GM18508 (cell line): Measurements from ENCODE around the gene AHRR.

Experiments
- ATAC-seq: cut with Tn5 transposase; IDR thresholded peaks from one replicate; pipeline ENCODE4 v1.9.1; 2021; ENCODE audit warnings: moderate number of reproducible peaks; ENCODE audit not compliant: insufficient read depth, unreplicated experiment

Gene AHRR

DNA sequence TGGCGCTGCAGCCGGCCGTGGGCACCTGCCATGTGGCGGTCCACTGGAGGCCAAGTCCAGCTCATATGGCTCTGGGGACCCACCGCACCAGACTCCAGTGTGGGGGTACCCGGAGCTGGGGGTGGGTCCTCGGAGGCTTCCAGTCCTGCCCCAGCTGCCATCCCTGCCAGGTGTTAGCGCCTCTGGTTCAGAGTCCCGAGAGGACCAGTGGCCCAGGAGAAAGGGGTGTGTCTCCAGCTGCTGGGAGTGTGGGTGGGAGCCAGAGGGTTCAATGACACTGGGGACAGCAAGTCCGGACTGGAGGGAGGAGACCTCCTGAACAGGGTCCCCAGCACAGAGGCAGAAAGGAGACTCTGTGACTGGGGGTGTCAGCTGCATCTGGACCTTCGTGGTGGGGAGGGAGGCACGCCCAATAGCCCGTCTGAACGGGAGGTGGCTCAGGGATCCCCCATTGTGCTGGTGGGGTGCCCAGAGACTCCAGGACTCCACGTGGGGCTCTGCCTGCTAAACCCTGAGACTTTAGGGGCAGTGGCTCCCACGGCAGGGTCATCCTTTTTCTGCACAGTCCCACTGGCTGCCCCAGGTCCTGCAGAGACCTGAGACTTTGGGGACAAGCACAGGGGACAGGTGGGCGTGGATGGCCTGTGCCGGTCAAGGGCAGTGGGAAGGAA lies 2.4 kb upstream of the AHRR start:
- no peak for ATAC-seq

DNA sequence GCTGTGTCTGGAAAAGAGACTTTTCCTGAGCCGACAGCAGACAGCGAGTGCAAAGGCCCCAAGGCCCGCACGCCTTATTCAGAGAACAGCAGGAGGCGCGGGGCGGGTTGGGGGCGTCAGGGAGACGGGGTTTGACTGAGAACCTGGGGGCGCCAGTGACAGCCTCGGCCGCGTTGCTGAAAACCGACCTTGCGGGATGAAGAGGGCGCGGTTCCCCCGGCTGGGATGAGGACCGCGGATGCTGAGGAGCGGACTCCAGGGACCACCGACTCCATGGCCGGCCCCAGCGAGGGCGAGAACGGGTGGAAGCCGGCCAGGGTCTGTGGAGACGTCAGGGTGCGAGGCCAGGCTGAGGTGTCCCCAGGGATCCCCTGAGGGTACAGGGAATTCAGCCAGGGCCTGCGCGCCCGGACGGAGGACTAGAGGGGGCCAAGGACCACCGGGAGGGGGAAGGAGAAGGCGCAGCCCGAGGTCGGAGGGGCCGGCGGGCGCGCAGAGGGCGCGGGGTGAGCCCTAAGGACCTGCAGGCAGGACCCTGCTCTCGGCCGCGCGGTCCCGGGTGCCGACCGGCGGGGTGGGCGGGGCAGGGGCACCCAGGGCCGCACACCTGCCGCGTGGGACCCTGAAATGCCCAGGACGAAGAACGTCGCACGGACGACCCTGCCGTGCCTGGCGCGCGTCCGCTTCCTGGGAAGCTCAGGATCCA lies 837 bp upstream of the AHRR start:
- no peak for ATAC-seq

DNA sequence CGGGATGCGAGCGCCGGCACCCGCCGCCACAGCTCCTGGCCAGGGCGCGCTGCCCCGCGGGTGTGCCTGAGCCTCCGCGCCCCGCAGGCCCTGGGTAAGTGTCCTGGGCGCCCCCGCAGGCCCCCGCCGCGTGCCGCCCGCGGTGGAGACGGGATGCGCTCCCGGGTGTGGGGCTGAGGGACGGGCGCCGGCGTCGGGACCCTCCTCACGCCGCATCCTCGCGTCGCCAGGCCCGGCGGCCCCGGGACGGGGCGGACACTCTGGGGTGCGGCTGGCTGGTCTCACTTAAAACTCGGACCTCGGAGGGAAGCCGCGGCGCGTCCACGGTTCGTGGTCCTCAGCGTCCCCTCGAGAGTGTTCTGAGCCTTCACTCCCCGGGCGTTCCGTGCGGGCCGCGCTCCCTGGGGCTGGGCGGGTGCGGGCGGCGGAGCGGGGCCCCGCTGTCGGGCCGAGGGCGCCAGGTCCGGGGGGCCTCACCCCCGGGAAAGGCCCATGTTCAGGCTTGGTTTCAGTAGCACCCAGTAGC lies 275 bp downstream of the AHRR start:
- no peak for ATAC-seq

DNA sequence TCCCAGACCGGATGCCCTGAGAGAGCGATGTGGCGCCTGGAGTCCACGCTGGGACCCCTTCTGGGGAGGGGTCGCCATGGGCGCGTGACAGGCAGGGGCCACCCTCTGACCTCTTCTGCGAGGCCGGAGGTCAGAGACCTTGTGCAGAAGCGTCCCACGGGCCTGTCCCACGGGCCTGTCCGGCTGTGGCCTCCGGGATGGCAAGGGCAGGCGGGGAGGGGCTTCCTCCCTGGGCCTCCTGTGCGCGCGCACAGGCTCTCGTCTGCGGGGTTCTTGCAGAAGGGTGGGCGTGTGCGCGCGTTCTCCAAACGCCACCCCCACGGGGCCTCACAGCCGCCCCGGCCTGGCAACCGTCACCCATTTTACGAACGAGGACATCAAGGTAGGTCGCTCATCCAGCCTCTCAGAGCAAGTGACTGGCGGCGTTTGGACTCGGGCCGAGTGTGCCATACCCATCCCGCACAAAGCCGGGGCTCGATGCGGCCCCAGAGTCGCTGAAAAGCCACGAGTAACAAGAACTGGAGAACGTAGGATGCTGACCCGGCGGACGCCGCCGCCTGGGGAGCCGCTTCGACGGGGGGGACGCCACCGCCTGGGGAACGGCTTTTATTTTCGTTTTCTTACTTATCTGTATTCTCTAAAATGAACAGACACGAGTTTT lies 897 bp downstream of the AHRR start:
- no peak for ATAC-seq

DNA sequence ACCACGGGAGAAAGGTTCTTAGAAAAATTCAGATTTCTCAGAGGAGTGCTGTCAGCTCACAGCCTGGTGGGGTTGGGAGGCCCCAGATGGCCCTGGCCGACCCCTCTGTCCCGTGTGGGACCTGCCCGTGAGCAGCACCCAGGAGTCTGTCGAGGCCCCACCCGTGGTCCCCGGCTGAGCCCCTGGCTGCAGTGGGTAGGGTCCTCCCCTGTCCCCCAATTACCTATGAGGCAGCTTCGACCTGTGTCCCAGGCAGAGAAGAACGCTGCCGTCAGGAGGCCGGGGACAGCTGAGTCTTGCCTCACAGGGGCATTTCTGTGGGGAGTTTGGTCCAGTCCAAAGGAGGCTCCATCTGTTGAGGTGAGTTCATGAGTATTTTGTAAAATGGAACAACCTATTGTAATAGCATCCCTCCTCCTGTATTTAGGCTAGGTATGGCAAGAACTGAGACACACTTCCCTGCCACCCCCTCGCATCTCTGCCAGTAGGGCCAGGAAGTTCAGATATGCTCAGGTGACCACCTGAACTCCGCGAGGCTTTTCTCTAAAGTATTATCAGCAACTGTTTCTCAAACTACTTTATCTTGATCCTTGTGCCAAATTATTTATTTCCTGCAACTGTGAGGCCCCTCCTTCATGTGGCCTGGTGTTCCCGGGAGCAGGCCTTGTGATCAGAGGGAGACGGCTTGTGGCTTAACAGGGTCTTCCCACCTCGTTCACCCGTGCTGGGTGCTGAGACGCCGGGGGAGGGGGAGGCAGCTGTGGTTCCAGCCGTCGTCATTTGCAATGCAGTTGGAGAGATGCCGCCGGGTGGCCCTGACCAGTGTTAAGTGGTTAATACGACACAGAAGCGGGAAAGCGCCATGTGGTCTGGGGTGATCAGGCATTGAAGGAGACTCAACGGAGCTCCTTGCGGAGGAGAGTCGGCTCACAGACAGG lies 1.7 kb downstream of the AHRR start:
- ATAC-seq, result no peak

DNA sequence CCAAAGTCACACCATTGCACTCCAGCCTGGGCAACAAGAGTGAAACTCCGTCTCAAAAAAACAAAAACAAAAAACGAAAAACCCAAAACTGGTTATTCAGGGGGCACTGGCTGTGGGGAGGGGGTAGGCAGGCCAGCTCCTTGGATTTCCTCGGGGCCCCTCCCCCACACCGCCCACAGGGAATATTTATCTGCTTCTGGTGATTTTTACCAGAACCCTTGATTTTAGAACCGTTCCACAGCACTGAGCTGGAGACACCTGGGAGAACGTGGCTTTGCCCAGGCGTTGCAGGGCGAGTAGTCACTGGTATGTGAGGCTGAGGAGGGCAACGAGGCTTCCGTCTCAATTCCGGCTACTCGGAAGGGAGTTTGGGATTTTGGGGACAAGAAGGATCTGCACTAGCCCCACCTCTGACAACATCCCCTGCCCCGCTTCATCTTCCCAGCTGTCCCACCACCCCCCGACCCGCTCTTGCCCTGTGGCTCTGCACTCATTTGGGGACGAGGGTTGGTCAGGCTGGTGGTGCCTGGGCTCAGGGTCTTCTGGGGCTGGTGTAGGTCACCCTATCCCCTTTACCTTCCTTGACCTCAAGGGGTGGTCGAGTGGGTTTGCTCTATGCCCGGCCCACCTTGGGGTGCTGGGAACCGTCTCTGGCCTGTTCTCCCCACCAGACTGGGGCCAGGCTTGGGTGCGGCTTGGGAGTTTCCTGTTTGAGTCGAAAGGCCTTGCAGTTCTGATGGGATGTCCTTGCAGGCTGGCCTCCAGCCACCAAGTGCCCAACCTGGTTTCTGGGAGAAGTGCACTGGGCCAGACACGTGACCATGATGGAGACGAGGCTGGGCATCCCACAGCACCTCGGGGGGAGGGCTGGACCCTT lies 3.5 kb downstream of the AHRR start:
- ATAC-seq, result no peak

DNA sequence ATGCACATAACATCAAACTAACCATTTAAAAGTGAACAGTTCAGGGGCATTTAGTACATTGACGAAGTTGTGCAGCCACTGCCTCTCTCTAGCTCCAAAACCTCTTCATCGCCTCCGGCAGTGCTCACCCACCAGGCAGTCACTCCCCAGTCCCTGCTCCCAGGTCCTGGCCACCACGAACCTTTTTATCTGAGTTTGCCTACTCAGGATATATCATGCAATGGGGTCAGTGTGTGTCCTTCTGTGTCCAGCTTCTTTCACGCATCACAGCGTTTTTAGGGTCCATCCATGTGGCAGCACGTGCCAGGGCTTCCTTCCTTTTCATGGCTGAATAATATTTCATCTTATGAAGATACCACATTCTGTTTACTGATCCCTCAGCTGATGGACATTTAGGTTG lies 4.6 kb downstream of the AHRR start:
- no peak for ATAC-seq

DNA sequence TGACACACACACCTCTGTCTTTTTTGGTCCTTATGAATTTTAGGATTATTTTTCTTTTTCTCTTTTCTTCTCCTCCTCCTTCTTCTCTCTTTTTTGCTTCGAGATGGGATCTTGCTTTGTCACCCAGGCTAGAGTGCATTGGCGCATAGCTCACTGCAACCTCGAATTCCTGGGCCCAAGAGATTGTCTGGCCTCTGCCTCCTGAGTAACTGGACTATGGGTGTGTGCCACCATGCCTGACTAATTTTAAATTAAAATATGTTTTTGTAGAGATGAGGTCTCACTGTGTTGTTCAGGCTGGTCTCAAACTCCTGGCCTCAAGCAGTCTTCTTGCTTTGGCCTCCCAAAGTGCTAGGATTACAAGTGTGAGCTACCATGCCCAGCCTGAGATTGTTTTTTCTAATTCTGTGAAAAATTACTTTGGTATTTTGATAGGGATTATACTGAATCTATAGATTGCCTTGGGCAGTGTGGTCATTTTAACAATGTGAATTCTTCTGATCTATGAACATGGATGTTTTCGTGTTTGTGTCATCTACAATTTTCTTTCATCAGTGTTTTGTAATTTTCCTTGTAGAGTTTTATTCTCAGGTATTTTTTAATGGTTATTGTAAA lies 7.7 kb downstream of the AHRR start:
- ATAC-seq, result no peak

DNA sequence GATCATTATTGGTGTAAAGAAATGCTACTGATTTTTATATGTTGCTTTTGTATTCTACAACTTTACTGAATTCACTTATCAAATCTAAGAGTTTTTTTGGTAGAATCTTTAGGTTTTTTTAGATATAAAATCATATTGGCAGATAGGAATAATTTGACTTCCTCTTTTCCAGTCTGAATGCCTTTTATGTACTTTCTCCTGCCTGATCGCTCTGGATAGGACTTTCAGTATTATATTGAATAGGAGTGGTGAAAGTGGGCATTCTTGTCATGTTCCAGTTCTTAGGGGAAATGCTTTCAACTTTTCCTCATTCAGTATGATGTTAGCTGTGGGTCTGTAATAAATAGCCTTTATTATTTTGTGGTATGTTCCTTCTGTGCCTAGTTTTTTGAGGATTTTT lies 8.3 kb downstream of the AHRR start:
- ATAC-seq, result no peak

DNA sequence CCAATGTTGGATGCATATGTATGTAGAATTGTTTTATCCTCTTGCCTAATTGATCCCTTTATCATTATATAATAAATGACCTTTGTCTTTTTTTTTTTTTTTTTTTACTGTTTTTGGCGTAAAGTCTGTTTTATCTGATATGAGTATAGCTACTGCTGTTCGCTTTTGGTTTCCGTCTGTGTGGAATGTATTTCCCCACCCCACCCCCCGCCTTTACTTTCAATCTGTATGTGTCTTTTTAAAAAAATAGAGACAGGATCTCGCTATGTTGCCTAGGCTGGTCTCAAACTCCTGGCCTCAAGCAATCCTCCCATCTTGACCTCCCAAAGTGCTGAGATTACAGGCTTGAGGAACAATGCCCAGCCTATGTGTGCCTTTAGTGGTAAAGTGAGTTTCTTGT lies 11.3 kb downstream of the AHRR start:
- ATAC-seq, result no peak

DNA sequence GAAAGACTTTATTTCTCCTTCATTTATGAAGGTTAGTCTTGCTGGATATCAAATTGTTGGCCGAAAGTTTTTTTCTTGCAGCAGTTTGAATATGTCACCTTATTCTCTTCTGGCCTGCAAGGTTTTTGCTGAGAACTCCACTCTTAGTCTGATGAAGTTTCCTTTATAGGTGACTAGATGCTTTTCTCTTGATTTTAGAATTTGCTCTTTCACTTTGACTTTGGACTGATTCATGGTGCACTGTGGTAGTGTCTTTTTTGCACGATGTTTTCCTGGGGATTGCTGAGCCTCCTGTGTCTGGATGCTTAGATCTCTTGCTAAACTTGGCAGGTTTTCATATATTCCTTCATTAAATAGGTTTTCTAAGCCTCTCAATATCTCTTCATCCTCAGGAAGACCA lies 12.4 kb downstream of the AHRR start:
- ATAC-seq, result no peak

DNA sequence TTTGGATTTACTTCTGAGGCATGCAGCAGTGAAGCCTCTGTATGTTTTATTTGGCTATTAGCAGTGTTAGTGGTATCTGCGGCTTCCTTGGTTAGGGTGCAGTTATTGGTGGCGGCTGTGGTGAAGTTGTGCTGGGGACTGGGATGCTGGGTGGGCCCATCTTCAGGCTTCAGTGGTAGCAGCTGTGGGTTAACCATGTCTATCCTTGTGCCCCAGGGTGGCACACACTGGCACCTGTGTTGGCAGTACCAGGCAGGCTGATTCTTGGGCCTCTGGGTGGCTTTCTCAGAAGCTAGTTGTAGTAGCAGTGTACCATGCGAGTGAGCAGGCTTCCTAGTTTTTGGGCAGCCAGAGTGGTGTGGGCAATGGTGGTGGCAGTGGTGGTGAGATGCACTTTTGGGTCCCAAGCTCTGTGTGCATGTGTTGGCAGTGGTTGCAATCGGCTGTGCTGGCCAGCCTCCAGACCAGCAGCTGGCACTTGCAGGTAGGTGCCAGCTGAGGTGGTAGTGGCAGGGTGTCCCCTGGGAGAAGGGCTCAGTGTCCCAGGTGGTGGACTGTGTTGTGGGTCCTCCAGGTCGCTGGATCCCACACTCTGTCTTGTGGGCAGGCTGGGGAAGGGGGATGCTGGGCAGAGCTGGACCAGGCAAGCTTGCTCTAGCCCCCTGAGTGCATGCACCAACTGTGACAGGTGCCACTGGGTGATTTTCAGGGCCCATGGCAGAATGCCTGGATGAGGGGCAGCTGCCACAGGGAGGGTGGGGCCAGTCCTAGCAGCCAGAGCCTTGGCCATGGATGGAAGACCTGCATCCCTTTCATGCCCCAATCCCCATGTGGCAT lies 13.6 kb downstream of the AHRR start:
- no peak for ATAC-seq

DNA sequence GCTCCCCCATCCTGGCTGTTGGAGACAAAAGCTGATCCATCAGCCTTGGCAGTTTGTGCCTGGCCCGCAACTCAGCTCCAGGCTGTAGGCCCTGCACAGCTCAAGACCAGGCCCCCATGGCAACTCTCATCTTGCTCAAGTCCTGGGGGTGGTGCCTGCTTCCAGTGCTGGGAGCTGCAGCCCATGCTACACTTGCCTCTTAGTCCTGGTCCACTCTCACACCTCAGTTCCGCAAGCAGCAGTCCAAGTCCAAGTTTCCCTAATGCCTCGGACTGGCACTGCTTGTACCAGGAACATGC lies 14.2 kb downstream of the AHRR start:
- ATAC-seq, result no peak

DNA sequence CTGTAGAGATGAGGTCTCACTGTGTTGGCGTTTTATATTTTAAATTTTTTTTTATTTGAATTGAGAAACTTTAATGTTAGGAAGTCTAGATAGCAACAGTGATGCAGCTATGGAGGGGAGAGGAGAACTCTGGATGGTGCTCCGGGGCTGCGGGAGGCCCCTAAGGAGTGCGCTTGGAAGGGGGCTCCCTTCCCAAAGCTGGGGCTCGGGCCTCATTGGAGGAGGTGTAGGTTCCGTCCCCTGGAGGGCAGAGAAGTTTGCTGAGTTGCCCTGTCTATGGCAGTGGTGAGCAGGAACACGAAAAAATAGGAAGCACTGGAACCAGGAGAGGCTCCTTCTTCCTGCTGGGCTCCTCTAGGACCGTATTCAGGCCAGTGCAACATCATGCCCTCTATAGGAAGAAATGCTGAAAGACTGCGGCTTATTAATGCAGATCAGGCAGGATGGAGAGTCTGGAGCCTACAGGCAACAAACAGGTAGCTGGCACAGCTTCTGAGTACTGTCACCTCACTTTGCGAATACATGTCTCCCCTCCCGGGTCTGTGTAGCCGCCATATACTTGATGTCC lies 16.1 kb downstream of the AHRR start:
- no peak for ATAC-seq

DNA sequence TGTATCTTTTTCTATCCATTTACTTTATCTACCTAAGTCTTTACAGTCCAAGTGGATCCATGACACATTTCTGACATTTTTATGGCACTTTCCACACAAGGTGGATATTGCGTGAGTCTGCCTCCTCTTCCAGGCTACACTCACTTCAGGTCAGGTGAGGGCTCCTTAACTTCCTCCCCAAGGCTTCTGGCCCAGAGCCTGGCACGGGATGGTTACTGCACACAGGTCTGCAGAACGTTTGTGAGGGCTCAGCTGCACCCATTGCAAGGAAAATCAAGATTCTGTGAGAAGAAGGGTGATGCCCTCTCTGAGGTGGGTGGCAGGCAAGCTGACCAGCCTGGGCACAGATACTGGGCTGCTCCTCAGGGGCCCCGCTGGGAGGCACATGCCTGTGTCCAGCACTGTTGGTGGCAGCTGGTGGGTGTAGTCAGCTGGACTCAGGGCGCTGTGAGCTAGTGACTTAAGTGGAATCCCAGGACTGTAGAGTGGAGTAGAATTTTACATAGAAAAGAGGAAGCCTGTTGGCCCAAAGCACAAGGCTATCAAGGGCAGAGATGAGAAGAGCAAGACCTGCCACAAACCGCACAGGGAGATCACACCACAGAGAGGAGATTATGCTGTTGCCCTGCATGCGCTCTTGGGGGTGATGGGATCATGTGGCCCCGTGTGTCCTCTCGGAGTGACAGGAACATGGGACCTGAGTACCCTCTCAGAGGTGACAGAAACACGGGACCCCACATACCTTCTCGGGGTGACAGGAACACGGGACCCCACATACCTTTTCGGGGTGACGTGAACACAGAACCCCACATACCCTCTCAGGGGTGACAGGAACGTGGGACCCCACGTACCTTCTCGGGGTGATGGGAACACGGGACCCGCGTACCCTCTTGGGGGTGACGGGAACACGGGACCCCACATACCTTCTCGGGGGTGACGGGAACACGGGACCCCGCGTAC lies 21.3 kb downstream of the AHRR start:
- no peak for ATAC-seq

DNA sequence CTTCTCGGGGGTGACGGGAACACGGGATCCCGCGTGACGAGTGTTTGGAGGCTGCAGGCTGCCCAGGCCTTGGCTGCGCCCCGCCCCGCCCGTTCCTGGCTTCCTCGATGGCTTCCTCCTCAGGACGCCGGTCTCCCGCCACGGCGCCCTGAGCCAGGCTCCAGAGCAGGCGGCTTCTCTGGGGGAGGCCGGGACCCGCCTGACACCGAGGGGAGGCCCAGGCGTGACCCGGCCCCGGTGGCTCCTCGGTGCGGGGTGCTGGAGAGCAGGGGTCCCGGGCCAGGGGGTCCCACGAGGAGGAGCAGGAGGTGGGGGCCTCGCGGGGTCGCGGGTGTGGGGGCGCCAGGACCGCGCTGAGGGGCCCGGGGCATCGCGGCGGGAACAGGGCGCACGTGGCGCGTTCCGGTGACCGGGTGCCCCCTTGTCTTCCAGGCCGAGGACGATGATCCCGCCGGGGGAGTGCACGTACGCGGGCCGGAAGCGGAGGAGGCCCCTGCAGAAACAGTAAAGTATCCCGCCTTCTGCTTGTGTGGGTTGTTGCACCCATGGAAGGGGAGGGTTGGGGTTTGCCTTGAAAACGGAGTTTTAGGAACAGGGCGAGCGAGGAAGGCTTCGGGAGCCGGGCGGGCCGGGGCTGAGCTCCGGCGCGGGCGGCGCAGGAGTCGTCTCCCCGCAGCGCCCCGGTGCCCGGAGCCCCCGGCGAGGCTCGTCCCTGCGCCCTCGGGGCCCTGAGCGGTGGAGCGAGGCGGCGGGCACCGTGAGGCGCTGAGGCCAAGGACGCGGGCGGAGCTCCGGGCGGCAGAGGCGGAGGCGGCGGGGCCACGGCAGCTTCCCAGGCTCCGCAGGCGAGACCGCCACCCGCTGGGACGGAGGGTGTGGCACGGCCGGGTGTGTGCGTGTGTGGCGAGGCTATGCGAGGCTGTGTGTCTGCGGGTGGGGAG lies 22.2 kb downstream of the AHRR start:
- no peak for ATAC-seq
